WTC11 (cell line): ENCODE measurements around the gene PKHD1. TPM values are rescaled to one million over a fixed set of nuclear protein-coding genes. Genes with fewer than 3 reads are reported as not detected.

Experiments used
- ATAC-seq: fragments of 200-7000 bp; cut with Tn5 transposase; 2 replicates; pipeline ENCODE4 v1.10.0; 2021; ENCODE audit warnings: mild to moderate bottlenecking, moderate library complexity
- CTCF ChIA-PET: fragments of 300-600 bp; sonication (Branson Sonifier 250); formaldehyde crosslinking; loops from one replicate; lab custom pipeline; 2021; ENCODE audit warnings: antibody characterized with exemption; lab: Charles Lee
- POLR2A ChIA-PET: fragments of 350-600 bp; sonication (Branson Sonifier 250); formaldehyde crosslinking; loops from one replicate; lab custom pipeline; 2021; ENCODE audit warnings: antibody characterized with exemption; lab: Charles Lee
- DNase-seq: peaks from one replicate; pipeline ENCODE4 v3.0.0; 2021; ENCODE audit warnings: low spot score
- H3K27ac Mint-ChIP-seq: 2 replicates; pipeline ENCODE4 v1.8.0; 2021; ENCODE audit warnings: mixed read lengths
- H3K27me3 Mint-ChIP-seq: 2 replicates; pipeline ENCODE4 v1.8.0; 2021; ENCODE audit warnings: low read depth, mild to moderate bottlenecking, moderate library complexity, mixed read lengths
- H3K36me3 Mint-ChIP-seq: 2 replicates; pipeline ENCODE4 v1.8.0; 2021; ENCODE audit warnings: mixed read lengths
- H3K4me1 Mint-ChIP-seq: 2 replicates; pipeline ENCODE4 v1.8.0; 2022; ENCODE audit warnings: mixed read lengths
- H3K4me3 Mint-ChIP-seq: 2 replicates; pipeline ENCODE4 v1.8.0; 2021; ENCODE audit warnings: mild to moderate bottlenecking, moderate library complexity, mixed read lengths
- H3K9me3 Mint-ChIP-seq: 2 replicates; pipeline ENCODE4 v1.8.0; 2021; ENCODE audit warnings: mixed read lengths
- CDX4 ChIP-seq: fragments of 250-450 bp; sonication (Bioruptor Pico); IDR thresholded peaks from 2 replicates; pipeline ENCODE4 v1.9.0; 2021; ENCODE audit warnings: moderate library complexity, mild to moderate bottlenecking, inconsistent platforms, borderline replicate concordance
- CTCF ChIP-seq: fragments of 200-600 bp; IDR thresholded peaks from 2 replicates; pipeline ENCODE4 v1.8.0; 2022; ENCODE audit warnings: antibody characterized with exemption
- GRHL2 ChIP-seq: fragments of 250-450 bp; sonication (Bioruptor Pico); IDR thresholded peaks from 2 replicates; pipeline ENCODE4 v1.8.0; 2022; ENCODE audit warnings: mild to moderate bottlenecking, moderate library complexity; ENCODE audit not compliant: insufficient replicate concordance, severe bottlenecking
- GTF2I ChIP-seq: fragments of 250-450 bp; sonication (Bioruptor Pico); conservative IDR thresholded peaks from 2 replicates; pipeline ENCODE4 v1.4.0; 2021; ENCODE audit warnings: mild to moderate bottlenecking
- HMGA2 ChIP-seq: fragments of 250-450 bp; sonication (Bioruptor Pico); IDR thresholded peaks from 2 replicates; pipeline ENCODE4 v1.4.0; 2021; ENCODE audit warnings: mild to moderate bottlenecking, moderate library complexity
- MXD4 ChIP-seq: fragments of 250-450 bp; sonication (Bioruptor Pico); IDR thresholded peaks from 2 replicates; pipeline ENCODE4 v1.8.0; 2021; ENCODE audit warnings: mild to moderate bottlenecking, moderate library complexity, borderline replicate concordance
- NFATC4 ChIP-seq: fragments of 250-450 bp; sonication (Bioruptor Pico); IDR thresholded peaks from 2 replicates; pipeline ENCODE4 v1.9.0; 2021; ENCODE audit warnings: mild to moderate bottlenecking
- NR3C1 ChIP-seq: sonication (generic); formaldehyde crosslinking; conservative IDR thresholded peaks from 2 replicates; pipeline ENCODE4 v1.8.1; 2023; ENCODE audit warnings: low read depth, mild to moderate bottlenecking, missing genetic modification reagents
- SP1 ChIP-seq: sonication (generic); formaldehyde crosslinking; conservative IDR thresholded peaks from 2 replicates; pipeline ENCODE4 v1.8.1; 2022; ENCODE audit warnings: missing genetic modification reagents
- TEAD1 ChIP-seq: sonication (generic); formaldehyde crosslinking; IDR thresholded peaks from 2 replicates; pipeline ENCODE4 v1.8.0; 2022; ENCODE audit warnings: mild to moderate bottlenecking, missing genetic modification reagents
- ZNF232 ChIP-seq: sonication (generic); formaldehyde crosslinking; IDR thresholded peaks from 2 replicates; pipeline ENCODE4 v1.8.0; 2022; ENCODE audit warnings: mild to moderate bottlenecking, missing genetic modification reagents
- ZNF281 ChIP-seq: sonication (generic); formaldehyde crosslinking; IDR thresholded peaks from 2 replicates; pipeline ENCODE4 v1.8.0; 2023; ENCODE audit warnings: mild to moderate bottlenecking, missing genetic modification reagents
- ZNF317 ChIP-seq: sonication (generic); formaldehyde crosslinking; IDR thresholded peaks from 2 replicates; pipeline ENCODE4 v1.8.1; 2023; ENCODE audit warnings: low read depth, mild to moderate bottlenecking, moderate library complexity, missing genetic modification reagents, borderline replicate concordance
- total RNA-seq: library from RNA; stranded (reverse); gene quantifications from 3 replicates; pipeline ENCODE4 v1.2.3, GENCODE V29; 2021
- TF ChIP-seq, protein P1 (sequence below): sonication (generic); formaldehyde crosslinking; IDR thresholded peaks from 2 replicates; pipeline ENCODE4 v1.8.1; 2023; ENCODE audit warnings: mild to moderate bottlenecking, missing genetic modification reagents, moderate library complexity
- TF ChIP-seq, protein P2 (sequence below): sonication (generic); formaldehyde crosslinking; IDR thresholded peaks from 2 replicates; pipeline ENCODE4 v1.8.1; 2022; ENCODE audit warnings: low read depth, mild to moderate bottlenecking, moderate library complexity, missing genetic modification reagents, borderline replicate concordance
- TF ChIP-seq, protein P3 (sequence below): sonication (generic); formaldehyde crosslinking; IDR thresholded peaks from 2 replicates; pipeline ENCODE4 v1.8.1; 2022; ENCODE audit warnings: mild to moderate bottlenecking, missing genetic modification reagents, moderate library complexity, borderline replicate concordance
- TF ChIP-seq, protein P4 (sequence below): sonication (generic); formaldehyde crosslinking; IDR thresholded peaks from 2 replicates; pipeline ENCODE4 v1.8.0; 2022; ENCODE audit warnings: mild to moderate bottlenecking, missing genetic modification reagents
- TF ChIP-seq, protein P5 (sequence below): sonication (generic); formaldehyde crosslinking; IDR thresholded peaks from 2 replicates; pipeline ENCODE4 v1.8.0; 2022; ENCODE audit warnings: mild to moderate bottlenecking, missing genetic modification reagents
- TF ChIP-seq, protein P6 (sequence below): fragments of 250-450 bp; sonication (Bioruptor Pico); IDR thresholded peaks from 2 replicates; pipeline ENCODE4 v2.1.2; 2022; ENCODE audit warnings: mild to moderate bottlenecking, moderate library complexity

The PKHD1 gene
- total RNA-seq, 1 experiment from 2014 or later = 0.15 TPM

DNA sequence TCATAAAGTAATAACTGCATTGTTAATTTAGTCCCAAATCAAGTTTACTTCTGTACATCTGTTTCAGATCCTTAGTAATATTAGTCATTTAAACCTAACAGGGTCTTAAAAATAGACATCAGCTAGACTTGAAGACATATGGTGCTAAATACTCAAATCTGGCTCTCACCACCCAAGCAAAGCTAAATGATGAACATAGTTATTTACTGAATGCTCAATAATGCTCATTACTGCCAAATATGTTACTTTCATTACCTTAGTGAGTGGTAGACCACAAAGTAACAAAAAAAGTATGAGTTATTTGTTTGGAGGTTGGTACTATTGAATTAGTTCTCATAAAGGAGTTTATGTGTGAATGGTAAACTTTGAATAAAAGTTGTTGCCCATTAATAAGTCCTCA is 502.1 kb downstream of the PKHD1 start (continued):
- TF ChIP-seq, protein P1, sequence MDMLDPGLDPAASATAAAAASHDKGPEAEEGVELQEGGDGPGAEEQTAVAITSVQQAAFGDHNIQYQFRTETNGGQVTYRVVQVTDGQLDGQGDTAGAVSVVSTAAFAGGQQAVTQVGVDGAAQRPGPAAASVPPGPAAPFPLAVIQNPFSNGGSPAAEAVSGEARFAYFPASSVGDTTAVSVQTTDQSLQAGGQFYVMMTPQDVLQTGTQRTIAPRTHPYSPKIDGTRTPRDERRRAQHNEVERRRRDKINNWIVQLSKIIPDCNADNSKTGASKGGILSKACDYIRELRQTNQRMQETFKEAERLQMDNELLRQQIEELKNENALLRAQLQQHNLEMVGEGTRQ = no peak
- TF ChIP-seq MXD4 (CRISPR knock-in tag) = no peak

GRCh38 chr6:51584163-51584562 is 503.2 kb downstream of the PKHD1 start:
- Mint-ChIP-seq H3K4me3 (no peak overlapping the region), H3K36me3 (peaks cover 11% of the 10 kb centered on the region), H3K27me3 (no peaks in the 10 kb centered on the region), H3K9me3 (peaks cover 25% of the 10 kb centered on the region), H3K27ac (no peak overlapping the region), H3K4me1 (peaks cover 10% of the 10 kb centered on the region)
- TF ChIP-seq NFATC4 (CRISPR knock-in tag) (no peak), CDX4 (CRISPR knock-in tag) (no peak), SP1 (CRISPR knock-in tag) (no peak), GTF2I (CRISPR knock-in tag) (no peak), GRHL2 (no peak)
- TF ChIP-seq, protein P2, sequence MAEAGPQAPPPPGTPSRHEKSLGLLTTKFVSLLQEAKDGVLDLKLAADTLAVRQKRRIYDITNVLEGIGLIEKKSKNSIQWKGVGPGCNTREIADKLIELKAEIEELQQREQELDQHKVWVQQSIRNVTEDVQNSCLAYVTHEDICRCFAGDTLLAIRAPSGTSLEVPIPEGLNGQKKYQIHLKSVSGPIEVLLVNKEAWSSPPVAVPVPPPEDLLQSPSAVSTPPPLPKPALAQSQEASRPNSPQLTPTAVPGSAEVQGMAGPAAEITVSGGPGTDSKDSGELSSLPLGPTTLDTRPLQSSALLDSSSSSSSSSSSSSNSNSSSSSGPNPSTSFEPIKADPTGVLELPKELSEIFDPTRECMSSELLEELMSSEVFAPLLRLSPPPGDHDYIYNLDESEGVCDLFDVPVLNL (CRISPR knock-in tag) = no peak
- TF ChIP-seq, protein P3, sequence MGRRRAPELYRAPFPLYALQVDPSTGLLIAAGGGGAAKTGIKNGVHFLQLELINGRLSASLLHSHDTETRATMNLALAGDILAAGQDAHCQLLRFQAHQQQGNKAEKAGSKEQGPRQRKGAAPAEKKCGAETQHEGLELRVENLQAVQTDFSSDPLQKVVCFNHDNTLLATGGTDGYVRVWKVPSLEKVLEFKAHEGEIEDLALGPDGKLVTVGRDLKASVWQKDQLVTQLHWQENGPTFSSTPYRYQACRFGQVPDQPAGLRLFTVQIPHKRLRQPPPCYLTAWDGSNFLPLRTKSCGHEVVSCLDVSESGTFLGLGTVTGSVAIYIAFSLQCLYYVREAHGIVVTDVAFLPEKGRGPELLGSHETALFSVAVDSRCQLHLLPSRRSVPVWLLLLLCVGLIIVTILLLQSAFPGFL (CRISPR knock-in tag) = no peak
- CTCF ChIA-PET = no interaction called here
- ATAC-seq (no peak), DNase-seq (no peak)
- POLR2A ChIA-PET = no interaction called here

DNA sequence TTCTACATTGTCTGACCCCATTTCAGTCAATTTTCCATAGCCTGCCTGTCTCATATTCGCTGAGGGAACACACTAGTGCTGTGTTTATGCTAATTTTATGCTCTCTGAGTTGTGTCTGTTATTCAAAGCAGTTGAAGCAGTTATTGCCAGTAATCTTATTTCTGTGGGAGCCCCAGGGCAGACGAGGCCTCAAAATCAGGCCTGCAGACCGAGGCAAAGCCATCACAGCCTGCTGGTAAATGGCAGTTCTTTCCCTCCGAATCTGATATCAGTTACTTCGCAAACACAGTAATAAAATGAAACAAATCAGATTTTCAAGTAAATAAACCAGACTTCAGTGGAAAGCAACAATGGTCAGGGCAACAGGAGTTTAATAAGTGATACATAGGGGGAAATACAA is 508.4 kb downstream of the PKHD1 start:
- peaks cover 27% of the 10 kb centered on the region for H3K9me3 Mint-ChIP-seq
- no peak overlapping the region for H3K27ac Mint-ChIP-seq
- ATAC-seq (no peak), DNase-seq (no peak)
- ChIA-PET POLR2A (no interaction called here), CTCF (no interaction called here)
- H3K4me3 Mint-ChIP-seq = no peak overlapping the region
- peaks cover 15% of the 10 kb centered on the region for H3K36me3 Mint-ChIP-seq
- H3K4me1 Mint-ChIP-seq = peaks cover 10% of the 10 kb centered on the region
- H3K27me3 Mint-ChIP-seq = no peaks in the 10 kb centered on the region
- TF ChIP-seq, protein P4, sequence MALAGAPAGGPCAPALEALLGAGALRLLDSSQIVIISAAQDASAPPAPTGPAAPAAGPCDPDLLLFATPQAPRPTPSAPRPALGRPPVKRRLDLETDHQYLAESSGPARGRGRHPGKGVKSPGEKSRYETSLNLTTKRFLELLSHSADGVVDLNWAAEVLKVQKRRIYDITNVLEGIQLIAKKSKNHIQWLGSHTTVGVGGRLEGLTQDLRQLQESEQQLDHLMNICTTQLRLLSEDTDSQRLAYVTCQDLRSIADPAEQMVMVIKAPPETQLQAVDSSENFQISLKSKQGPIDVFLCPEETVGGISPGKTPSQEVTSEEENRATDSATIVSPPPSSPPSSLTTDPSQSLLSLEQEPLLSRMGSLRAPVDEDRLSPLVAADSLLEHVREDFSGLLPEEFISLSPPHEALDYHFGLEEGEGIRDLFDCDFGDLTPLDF (CRISPR knock-in tag) = no peak
- TF ChIP-seq, protein P5, sequence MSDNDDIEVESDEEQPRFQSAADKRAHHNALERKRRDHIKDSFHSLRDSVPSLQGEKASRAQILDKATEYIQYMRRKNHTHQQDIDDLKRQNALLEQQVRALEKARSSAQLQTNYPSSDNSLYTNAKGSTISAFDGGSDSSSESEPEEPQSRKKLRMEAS (CRISPR knock-in tag) = no peak
- TF ChIP-seq, protein P6, sequence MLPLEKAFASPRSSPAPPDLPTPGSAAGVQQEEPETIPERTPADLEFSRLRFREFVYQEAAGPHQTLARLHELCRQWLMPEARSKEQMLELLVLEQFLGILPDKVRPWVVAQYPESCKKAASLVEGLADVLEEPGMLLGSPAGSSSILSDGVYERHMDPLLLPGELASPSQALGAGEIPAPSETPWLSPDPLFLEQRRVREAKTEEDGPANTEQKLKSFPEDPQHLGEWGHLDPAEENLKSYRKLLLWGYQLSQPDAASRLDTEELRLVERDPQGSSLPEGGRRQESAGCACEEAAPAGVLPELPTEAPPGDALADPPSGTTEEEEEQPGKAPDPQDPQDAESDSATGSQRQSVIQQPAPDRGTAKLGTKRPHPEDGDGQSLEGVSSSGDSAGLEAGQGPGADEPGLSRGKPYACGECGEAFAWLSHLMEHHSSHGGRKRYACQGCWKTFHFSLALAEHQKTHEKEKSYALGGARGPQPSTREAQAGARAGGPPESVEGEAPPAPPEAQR (CRISPR knock-in tag) = no peak
- TF ChIP-seq TEAD1 = no peak
- TF ChIP-seq, protein P1 = no peak
- TF ChIP-seq CTCF = no peak
- no peak for TF ChIP-seq MXD4 (CRISPR knock-in tag)
- TF ChIP-seq ZNF281 (CRISPR knock-in tag) = no peak
- no peak for TF ChIP-seq HMGA2 (CRISPR knock-in tag)
- no peak for TF ChIP-seq NR3C1 (CRISPR knock-in tag)
- no peak for TF ChIP-seq ZNF232 (CRISPR knock-in tag)
- TF ChIP-seq ZNF317 = no peak
- TF ChIP-seq, protein P3 (CRISPR knock-in tag) = no peak
